ENCODE results near the gene DNAH5.
"Not testable (repeated sequence)": the region's sequence is repeated elsewhere in the genome, so short reads cannot be mapped to it uniquely, and the experiment has no call there.

Gene DNAH5

GRCh38 chr5:13816126-13816525, 128.4 kb downstream of the DNAH5 start:
- no peak for DNase-seq

DNA sequence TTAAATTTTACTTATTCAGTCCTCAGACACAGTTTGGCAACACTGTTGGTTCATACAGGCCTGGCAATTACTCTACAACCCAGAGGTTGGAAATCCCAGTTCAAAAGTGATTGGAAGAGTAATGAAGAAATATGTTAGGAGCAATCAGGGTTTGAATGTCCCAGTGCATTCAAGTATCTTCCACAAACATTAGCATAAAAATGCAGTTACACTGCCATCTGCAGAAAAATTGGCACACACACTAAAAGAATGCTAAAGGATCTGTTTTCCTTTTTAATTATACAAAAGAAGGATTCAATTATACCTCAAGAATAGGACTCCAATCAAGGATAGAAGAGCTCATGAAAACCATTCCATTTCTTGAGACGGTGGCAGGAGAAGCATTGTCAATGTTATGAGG, 130.2 kb downstream of the DNAH5 start:
- no peak for DNase-seq

GRCh38 chr5:13809921-13810320, 134.6 kb downstream of the DNAH5 start:
- DNase-seq, result no peak

DNA sequence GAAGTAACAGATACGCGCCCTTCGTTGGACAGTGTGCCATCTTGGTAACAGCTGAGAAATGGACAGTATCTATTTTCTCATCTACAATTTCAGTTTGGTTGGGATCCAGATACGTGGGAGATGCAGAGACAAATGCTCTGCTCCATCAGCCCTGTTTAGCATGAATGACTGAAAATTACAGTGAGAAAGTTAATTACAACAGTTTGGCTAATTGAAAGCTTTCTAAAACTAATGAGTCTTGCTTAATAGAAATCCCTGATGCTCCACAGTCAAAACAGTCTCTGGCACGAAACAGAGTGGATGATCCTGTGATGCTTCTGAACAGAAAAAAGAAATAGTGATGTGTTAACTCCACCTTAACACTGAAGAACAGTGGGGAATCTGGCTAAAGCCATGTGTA, 140.2 kb downstream of the DNAH5 start:
- no peak for DNase-seq

- not testable (repeated sequence) for DNase-seq
Observed at GRCh38 chr5:13798569-13798968, 145.9 kb downstream of the DNAH5 start.

- DNase-seq, result no peak
Observed at GRCh38 chr5:13785781-13786415, 158.6 kb downstream of the DNAH5 start.

GRCh38 chr5:13783726-13784125, 160.8 kb downstream of the DNAH5 start:
- no peak for DNase-seq

DNA sequence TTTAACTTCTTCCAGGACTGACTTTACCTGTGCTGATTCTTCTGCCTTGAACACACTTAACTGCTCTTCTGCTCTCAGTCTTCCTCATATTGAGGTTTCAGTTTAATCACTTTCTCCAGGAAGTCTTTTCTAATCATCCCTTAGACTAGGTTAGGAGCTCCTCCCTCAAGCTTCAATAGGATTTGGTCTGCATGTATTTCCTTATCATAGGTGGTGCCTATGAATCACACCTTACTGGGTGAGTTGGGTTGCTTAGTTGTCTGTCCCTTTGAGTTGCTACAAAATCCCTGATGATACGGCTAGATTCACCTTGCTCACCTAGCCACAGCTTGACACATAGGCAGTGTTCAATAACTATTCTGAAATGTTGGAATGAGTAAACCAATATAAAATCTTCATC, 164.4 kb downstream of the DNAH5 start:
- DNase-seq, result no peak

DNA sequence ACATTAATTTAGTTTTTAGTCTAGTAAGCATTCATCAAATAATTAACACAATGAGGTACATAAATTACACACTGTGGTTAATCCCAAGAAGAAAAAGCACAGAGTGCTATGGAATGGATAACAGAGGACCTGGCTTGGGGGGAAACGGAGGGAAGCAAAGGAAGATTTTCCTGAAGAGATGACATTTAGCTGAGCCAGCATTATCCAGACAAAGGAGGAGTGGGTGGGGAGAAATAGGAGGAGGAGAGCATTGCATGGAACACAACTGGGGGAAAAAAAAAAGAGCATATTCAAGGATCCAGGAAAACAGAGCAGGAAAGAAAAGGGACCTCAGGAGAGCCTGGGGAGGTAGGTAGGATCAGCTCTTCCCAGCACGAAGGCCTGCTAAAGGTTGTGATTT, 170.8 kb downstream of the DNAH5 start:
- DNase-seq, result no peak

DNA sequence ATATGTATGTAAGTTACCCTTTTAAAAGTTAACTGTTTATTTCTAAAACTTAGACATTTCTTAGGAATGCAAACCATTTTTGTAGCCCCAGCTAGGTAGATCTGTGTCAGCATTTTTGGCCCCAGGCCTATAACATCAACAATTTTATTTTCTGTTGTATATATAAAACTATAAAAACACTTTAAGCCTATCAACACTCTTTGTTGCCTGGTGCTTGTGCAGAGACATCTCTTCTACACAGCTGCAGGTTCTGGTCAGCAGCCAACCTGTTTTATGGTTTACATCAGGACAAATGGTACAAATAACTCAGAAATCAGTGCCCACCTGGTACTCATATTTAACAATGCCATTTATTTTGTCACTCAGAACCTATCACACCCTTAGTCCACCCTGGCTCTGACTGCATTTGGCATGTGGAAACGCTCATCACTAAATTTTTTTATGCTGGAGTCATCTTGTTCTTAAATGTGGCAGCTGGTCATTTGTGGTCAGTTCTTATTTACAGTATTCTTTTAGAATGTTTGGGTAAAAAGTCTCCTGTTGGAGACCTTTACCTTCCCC, 173.4 kb downstream of the DNAH5 start:
- DNase-seq, result no peak

GRCh38 chr5:13766236-13766635, 178.3 kb downstream of the DNAH5 start:
- no peak for DNase-seq

DNA sequence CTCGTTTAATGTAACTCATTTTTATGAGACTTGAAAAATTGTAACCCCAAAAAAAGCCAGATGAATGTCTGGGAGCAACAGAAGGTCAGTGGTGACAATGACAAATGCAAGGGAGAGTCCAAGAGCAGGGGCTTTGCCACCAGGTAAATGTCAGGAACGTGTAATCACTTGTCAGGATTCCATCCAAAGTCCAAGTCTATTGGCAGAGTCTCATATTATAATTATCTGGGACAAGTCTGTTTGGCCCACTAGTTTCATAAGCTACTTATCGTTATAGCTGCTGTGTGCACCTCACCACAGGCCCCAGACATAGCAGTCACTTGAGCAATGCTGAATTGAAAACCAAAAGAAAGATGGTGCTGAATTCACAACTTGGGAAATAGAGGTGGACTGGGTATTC, 180.8 kb downstream of the DNAH5 start:
- no peak for DNase-seq

DNA sequence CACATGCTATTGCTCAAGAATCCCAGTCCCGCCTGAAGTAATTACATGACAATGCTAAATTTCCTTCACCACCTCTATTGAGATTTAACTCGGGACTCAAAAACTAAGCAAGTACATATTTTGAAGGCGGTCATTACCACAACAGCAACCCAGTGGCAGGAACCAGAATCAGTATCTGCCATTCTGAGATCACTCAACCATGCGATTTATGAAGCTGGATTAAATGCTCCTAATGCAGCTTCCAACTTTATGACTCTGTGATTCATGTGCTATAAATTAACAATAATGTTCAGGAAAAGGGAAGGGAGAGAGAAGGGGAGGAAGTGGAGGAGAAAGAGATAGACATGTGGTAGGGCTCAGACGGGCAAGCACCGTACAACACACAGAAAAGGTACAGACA, 194.7 kb downstream of the DNAH5 start:
- no peak for DNase-seq

DNA sequence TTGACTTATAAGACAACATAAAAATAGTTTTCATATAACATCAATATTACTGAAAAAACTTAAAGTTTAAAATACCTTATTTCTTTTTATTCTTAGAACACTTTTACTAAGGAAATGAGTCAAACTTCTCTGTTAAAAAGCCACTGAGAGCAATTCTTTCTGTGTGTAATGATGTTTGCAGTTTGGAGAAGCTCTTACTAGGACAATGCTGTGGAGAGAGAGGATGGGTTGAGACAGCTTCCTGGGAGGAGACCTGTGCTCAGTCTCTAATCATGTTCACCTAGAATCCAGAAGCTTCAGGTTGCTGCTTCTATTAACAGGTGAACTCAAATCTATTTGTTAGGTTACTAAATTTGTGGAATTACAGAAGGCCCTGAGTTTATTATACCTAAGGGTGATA, 198.5 kb downstream of the DNAH5 start:
- no peak for DNase-seq

- DNase-seq, result no peak
Observed at GRCh38 chr5:13745508-13745907, 199.0 kb downstream of the DNAH5 start.

- no peak for DNase-seq
Observed at GRCh38 chr5:13740471-13740870, 204.0 kb downstream of the DNAH5 start.

DNA sequence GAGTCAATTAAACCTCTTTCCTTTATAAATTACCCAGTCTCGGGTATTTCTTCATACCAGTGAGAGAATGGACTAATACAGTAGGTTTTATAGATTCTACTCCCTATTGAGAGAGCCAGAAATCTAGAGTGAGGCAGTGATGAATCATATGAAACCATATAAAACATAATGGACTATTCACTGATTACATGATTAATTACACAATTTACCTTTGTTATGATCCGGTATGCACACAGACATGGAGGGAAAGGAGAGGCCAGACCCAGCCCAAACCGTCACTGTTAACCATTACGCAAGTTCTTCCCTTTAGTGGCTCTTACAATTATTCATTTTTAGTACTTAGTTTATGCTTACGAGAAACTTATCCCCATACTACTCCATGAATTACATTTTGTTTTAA, 205.0 kb downstream of the DNAH5 start:
- DNase-seq, result no peak

- DNase-seq, result no peak
Observed at GRCh38 chr5:13735691-13736090, 208.8 kb downstream of the DNAH5 start.

DNA sequence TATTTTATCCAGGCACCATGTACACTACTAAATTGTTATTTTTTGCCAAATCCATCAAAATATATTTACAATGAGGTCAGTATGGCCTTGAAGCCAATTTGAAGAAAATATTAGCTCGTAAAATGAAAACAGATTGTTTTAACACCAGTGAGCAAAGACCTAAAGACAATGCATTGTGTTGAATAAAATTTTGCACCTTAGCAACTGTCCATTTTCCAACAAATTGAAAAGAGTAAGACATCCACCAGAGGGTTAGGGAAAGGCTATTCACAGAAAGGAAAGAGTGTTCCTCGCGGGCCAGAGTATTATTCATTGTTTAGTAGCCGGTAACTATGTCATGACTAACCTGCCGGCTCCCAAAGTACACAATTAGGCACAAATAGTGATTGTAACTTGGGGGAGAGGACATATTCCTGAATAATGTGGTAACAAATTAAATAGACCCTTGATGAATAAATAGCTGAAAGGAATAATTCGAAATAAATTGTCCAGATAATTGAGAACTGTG, 213.3 kb downstream of the DNAH5 start:
- DNase-seq, result no peak

DNA sequence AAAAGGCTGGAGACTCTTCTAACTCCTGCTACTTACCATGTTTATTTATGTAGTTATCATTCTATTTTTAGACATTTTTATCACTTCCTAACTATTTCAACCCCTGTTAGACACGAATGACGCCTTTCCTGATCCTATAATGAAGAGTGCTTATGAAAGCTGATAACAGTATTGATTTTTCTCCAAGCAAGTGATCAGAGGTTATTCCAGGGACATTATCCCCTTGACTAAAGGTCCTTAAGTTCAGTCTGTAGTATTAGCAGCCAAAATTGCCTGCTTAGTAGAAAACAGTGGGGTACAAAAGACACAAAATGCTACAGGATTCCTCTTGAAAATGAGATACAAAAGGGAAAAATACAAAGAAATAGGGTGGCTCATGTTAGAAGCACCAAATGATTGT, 235.6 kb downstream of the DNAH5 start:
- DNase-seq, result no peak

DNA sequence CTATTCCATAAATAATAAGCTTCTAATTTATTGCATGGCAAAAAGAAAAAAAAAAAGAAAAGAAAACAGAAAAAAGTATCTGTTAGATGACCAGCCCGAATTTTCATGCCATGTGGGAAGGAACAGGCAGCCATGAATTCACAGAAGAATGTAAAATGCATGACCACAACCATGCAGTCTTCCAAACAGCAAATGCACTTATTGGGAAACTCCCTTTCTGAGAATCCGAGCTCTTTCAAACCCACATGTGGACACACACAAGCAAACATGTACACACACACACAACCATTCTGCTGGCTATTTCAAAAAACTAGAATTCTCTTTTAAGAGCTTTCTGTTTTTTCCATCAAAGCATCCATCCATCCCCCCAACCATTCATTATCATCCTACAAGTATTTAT, 236.1 kb downstream of the DNAH5 start:
- DNase-seq, result no peak

DNA sequence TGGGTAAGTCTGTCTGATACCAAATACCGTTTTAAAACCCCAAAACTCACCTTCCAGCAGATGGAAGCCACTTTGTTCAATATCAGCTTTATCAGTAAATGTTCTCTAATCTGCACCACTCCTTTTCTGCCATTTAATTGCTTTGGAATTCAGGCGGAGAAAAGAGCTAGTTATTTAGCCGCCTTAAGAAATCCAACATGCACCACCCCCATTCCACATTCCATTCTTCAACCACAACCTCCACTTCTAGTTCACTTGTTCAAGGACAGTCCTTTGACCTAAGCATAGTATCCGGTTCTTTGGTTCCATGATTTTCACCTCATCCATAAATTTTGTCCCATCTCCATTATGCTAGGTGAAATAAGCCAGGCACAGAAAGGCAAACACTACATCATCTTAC, 240.1 kb downstream of the DNAH5 start:
- DNase-seq, result no peak

- DNase-seq, result no peak
Observed at GRCh38 chr5:13700626-13701025, 243.9 kb downstream of the DNAH5 start.

- DNase-seq, result no peak
Observed at GRCh38 chr5:13698885-13699284, 245.6 kb downstream of the DNAH5 start.

- no peak for DNase-seq
Observed at GRCh38 chr5:13695076-13695712, 249.3 kb downstream of the DNAH5 start.

Measured in activated CD4-positive, CD25-positive, alpha-beta regulatory T cell treated with anti-CD3 and anti-CD28 coated beads, Interleukin-2, amount 50 U/mL, for 72 hours (primary cell).